BLaER1 (cell line): ENCODE measurements around the gene PTN.

ENCODE experiments used
- H3K27ac ChIP-seq: shearing (Covaris generic); formaldehyde crosslinking; 2 replicates; pipeline ENCODE4 v1.8.1; 2022
- H3K27me3 ChIP-seq: shearing (Covaris generic); formaldehyde crosslinking; 2 replicates; pipeline ENCODE4 v1.8.1; 2022
- H3K36me3 ChIP-seq: shearing (Covaris generic); formaldehyde crosslinking; 2 replicates; pipeline ENCODE4 v1.8.1; 2022
- H3K4me1 ChIP-seq: shearing (Covaris generic); formaldehyde crosslinking; 2 replicates; pipeline ENCODE4 v1.8.1; 2022
- H3K4me2 ChIP-seq: shearing (Covaris generic); formaldehyde crosslinking; 2 replicates; pipeline ENCODE4 v1.8.1; 2022
- H3K4me3 ChIP-seq: shearing (Covaris generic); formaldehyde crosslinking; 2 replicates; pipeline ENCODE4 v1.8.1; 2022
- H3K9ac ChIP-seq: shearing (Covaris generic); formaldehyde crosslinking; 2 replicates; pipeline ENCODE4 v1.8.1; 2022
- H3K9me3 ChIP-seq: shearing (Covaris generic); formaldehyde crosslinking; 2 replicates; pipeline ENCODE4 v1.8.1; 2022
- H4K20me1 ChIP-seq: shearing (Covaris generic); formaldehyde crosslinking; 2 replicates; pipeline ENCODE4 v1.8.1; 2022
- Cebpa-rat ChIP-seq: shearing (Covaris generic); IDR thresholded peaks from 2 replicates; pipeline ENCODE4 v1.8.1; 2022

PTN gene

DNA sequence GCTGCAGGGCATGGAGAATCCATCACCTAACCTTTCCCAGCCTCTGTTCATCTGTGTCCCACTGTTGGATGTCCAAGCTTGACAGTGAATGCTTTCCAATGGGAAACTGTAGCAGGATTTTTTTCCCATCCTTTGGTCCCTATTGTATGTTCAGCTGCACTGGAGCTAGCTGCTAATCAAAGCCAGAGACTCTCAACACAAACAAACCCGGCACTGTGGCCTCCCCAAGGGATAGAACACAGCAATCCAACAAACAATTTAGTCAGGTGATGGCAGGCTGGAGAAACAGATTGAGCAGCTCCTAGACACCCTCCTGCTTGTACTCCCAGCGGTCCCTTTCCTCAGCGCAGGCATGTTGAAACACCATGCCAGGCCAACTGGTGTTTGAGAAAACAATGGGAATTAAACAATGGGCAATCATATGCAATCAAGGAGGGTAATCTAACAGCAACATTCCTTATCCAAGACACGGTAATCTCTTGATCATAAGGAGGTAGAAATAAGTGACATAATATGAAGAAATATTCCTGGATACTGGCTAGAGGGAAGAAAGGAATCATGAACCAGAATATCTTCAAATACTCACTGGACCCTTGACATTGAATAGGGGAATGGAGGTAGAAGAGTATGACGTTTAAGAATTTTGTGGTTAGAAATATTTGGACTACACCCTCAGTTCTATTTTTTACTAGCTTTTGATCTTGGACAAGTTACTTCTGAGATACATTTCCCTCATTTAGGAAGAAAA lies 15.0 kb downstream of the PTN start:
- no peak overlapping the region for H3K27ac ChIP-seq
- H3K27me3 ChIP-seq: no peaks in the 10 kb centered on the region
- H4K20me1 ChIP-seq: no peaks in the 10 kb centered on the region
- no peaks in the 10 kb centered on the region for H3K4me1 ChIP-seq
- no peak overlapping the region for H3K4me3 ChIP-seq
- no peak for TF ChIP-seq Cebpa-rat
- no peaks in the 10 kb centered on the region for H3K9me3 ChIP-seq
- no peak overlapping the region for H3K4me2 ChIP-seq
- no peak overlapping the region for H3K9ac ChIP-seq
- no peaks in the 10 kb centered on the region for H3K36me3 ChIP-seq

DNA sequence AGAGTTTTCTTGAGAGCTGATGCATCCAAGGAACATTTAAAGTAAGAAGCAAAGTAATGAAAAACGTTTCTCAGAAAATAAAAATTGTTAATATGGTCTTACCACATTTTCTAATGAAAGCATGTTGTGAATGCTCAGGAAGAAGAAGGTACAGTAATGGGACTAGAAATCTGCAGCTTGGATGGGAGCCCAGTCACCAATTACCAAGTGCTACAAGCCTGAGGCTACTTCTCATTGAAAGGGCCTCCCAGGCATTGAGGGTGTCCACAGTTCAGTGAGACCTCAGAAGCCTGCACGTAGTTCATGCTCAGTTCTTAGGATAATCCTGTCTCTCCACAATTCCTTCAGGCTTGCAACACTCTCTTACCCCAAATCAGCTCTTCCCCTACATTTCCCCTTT lies 17.6 kb downstream of the PTN start:
- Histone ChIP-seq H3K9ac (no peak overlapping the region), H3K4me3 (no peak overlapping the region), H3K4me1 (no peaks in the 10 kb centered on the region), H3K4me2 (no peak overlapping the region), H4K20me1 (no peaks in the 10 kb centered on the region), H3K9me3 (no peaks in the 10 kb centered on the region), H3K36me3 (no peaks in the 10 kb centered on the region), H3K27me3 (no peaks in the 10 kb centered on the region), H3K27ac (no peak overlapping the region)
- no peak for TF ChIP-seq Cebpa-rat

DNA sequence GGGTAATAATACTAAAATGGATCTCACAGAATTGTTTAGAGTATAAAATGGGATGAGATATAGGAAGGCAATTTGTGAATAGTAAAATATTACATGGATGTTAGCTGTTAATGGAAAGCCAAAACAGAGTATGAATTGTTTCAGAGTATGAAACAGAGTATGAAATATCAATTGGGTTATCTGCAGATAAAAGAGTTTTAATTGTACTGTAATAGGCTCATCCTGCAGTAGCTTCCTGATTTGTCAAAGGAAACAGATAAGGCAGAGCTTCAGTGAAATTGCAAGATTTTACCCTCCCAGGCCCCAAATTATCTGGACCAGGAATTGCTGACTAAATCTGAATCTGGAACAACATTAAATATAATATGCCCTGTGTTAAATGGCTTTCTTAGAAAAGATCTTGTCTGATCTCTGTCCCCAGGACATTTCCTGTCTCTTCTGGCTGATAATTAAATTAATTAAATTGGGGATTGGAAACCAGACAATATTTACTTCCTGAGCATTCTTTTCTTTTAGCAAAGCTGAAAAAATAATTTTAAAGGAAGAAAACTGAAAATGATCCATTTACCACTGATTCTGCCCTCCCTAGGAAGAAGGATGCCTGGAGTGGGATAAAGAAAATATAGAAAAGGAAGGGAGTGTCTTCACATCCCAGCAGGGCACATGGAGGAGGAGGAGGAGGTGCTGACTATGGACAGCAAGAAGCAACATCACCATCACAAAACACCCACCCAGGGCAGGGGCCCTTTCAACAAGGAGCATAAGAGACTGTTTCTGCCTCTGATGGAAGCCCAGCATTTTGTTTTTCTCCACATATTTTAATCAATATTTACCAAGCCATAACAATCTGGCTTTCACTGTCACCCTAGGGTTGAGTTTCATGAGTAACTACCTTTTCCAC lies 18.5 kb downstream of the PTN start:
- TF ChIP-seq Cebpa-rat: no peak
- Histone ChIP-seq H3K27me3 (no peaks in the 10 kb centered on the region), H3K9ac (no peak overlapping the region), H3K4me3 (no peak overlapping the region), H3K4me1 (no peaks in the 10 kb centered on the region), H3K4me2 (no peak overlapping the region), H4K20me1 (no peaks in the 10 kb centered on the region), H3K9me3 (no peaks in the 10 kb centered on the region), H3K36me3 (no peaks in the 10 kb centered on the region), H3K27ac (no peak overlapping the region)

DNA sequence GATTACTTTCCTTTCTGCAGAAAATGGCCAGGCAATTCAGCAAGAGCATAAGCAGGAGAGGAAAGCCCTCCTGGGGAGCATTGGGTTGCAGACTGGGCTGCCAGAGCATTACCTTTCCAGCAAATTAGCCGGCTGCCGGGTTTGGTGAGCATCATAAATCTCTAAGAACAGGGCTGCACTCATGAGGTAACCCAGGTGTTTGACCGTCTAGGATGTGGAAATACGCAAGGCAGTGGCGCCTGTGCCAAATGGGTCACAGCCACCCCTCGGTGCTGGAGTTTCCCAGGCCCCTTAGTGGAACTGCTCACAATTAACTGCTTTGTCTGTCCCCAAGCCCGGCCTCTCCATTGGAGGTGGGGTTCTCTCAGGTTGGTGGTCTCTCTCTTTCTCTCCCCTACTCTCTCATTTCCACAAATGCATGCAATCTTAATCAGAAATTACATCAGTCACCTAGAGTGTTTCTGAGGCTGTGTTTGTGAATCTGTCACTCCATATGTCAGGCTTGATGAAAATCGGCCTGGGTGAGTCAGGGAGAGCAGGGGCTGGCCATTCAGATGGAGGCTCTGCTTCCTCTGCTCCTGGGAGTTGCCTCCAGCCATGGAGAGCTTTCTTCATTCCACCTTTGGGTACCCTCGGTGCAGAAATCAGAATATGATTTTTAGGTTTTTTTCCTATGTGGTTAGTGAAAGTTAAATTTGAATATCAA lies 26.7 kb downstream of the PTN start:
- Histone ChIP-seq H3K9ac (no peak overlapping the region), H4K20me1 (no peaks in the 10 kb centered on the region), H3K27ac (no peak overlapping the region), H3K4me1 (no peaks in the 10 kb centered on the region), H3K4me2 (no peak overlapping the region), H3K36me3 (no peaks in the 10 kb centered on the region), H3K9me3 (no peaks in the 10 kb centered on the region), H3K4me3 (no peak overlapping the region), H3K27me3 (no peaks in the 10 kb centered on the region)
- TF ChIP-seq Cebpa-rat: no peak

DNA sequence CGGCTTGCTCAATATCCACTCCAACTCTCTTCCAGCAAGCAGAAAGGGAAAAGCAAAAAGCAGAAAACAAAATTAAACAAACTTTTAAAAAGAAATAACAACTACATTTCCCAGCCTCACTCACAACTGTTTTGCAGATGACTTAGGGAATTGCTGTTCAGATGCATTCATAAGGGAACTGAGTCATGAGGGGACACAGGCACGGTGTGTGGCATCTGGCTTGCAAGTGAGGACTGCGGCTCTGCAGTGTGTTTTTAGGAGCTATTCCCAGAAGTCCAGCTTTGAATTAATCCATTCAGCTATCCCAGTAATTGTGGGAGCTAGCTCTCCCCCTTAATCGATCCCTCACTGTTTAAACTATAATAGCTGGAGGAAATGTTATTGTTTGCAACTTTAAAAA lies 30.3 kb downstream of the PTN start:
- no peaks in the 10 kb centered on the region for H3K27me3 ChIP-seq
- no peak overlapping the region for H3K4me3 ChIP-seq
- no peaks in the 10 kb centered on the region for H4K20me1 ChIP-seq
- no peak for TF ChIP-seq Cebpa-rat
- H3K36me3 ChIP-seq: no peaks in the 10 kb centered on the region
- H3K9me3 ChIP-seq: no peaks in the 10 kb centered on the region
- no peak overlapping the region for H3K9ac ChIP-seq
- H3K4me1 ChIP-seq: no peaks in the 10 kb centered on the region
- no peak overlapping the region for H3K4me2 ChIP-seq
- no peak overlapping the region for H3K27ac ChIP-seq

DNA sequence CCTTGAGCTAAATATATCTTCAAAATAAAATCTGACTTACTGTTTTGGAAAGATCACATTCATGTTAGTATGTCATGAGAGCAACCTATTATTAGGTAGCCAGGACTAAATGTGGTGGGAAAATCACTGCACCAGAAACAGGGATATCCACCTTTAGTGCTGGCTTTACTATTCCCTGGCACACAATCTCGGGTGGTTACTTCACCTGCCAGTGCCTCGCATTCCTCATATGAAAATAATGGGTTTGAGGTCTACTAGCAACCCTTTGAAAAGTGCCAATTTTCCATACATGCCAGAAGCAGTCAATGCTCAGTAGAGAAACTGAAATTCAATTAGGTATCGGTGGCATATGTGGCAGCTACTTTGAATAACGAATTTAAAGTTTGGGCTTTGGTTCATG lies 36.8 kb downstream of the PTN start:
- no peak for TF ChIP-seq Cebpa-rat
- Histone ChIP-seq H3K4me1 (no peaks in the 10 kb centered on the region), H3K27me3 (no peaks in the 10 kb centered on the region), H4K20me1 (no peaks in the 10 kb centered on the region), H3K9me3 (no peaks in the 10 kb centered on the region), H3K27ac (no peak overlapping the region), H3K9ac (no peak overlapping the region), H3K36me3 (no peaks in the 10 kb centered on the region), H3K4me2 (no peak overlapping the region), H3K4me3 (no peak overlapping the region)

DNA sequence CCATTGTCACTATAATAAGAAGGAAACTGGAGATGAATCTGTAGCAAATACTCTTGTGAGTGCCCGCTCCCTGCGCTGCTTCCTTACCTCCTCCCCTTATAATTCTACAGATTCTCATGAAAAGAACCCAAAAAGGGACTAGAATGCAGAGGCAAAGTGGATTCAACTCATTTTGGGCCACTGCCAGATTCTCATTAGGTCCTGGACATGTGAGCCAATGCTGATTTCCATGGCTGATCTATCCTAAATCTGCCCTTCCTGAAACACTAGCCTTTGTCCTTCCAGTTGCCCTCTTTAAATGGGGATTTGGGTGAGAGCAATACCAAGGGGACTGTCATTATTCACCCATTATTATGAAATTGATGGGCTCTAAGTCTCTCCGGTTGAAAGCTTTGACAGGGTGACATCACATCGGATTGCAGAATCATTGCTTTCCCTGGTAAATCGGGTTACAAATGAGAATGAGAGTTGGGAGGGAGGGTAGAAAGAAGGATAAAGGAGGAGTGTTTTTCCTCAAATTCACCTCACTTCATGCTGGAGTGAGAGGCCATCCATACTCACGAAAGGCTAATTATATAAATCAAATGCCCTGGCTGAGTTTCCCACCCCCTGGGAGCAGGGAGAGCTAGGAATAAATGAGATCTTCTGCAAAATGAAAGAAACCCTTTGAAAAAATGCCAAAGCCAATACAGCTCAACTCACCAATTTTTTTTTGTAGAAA lies 37.5 kb downstream of the PTN start:
- Histone ChIP-seq H3K4me1 (no peaks in the 10 kb centered on the region), H3K27me3 (no peaks in the 10 kb centered on the region), H4K20me1 (no peaks in the 10 kb centered on the region), H3K36me3 (no peaks in the 10 kb centered on the region), H3K4me2 (no peak overlapping the region), H3K4me3 (no peak overlapping the region), H3K27ac (no peak overlapping the region), H3K9me3 (no peaks in the 10 kb centered on the region), H3K9ac (no peak overlapping the region)
- TF ChIP-seq Cebpa-rat: no peak

DNA sequence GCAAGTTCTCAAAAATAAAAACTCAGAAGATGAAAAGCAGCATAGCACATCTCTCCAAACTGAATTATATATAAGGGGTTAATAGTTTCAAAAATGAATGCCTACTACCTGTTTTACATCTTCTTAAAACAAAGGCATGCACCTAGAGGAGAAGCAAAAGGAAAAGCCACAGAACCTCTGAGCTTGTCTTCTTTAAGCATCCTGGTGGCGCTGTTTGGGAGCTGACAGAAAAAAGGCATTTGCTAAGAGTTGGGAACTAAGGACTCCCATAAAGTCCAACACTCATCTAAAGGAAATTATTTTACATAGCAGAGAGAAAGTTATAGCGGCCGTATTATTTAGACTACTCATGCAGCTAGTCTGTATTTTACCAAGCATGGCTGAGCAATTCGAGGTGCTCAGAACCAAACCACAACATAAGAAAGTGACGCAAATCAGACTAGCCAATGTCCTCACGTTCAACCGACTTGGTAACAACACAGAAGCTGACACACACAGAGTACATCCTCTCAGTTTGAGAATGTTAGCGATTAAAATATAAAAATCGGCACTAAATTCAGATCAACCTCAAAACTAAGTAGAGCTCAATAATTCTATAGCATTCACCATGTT lies 38.8 kb downstream of the PTN start:
- no peak for TF ChIP-seq Cebpa-rat
- Histone ChIP-seq H4K20me1 (no peaks in the 10 kb centered on the region), H3K36me3 (no peaks in the 10 kb centered on the region), H3K27ac (no peak overlapping the region), H3K9ac (no peak overlapping the region), H3K9me3 (no peaks in the 10 kb centered on the region), H3K4me3 (no peak overlapping the region), H3K4me2 (no peak overlapping the region), H3K27me3 (no peaks in the 10 kb centered on the region), H3K4me1 (no peaks in the 10 kb centered on the region)

GRCh38 chr7:137304165-137304564 lies 39.4 kb downstream of the PTN start:
- Histone ChIP-seq H3K36me3 (no peaks in the 10 kb centered on the region), H3K9ac (no peak overlapping the region), H3K4me3 (no peak overlapping the region), H3K27me3 (no peaks in the 10 kb centered on the region), H3K27ac (no peak overlapping the region), H4K20me1 (no peaks in the 10 kb centered on the region), H3K9me3 (no peaks in the 10 kb centered on the region), H3K4me2 (no peak overlapping the region), H3K4me1 (no peaks in the 10 kb centered on the region)
- no peak for TF ChIP-seq Cebpa-rat
